ENCODE results near the gene GADD45A.

- TF ChIP-seq EZH2 (IDR thresholded peaks at IDR 0.05) (no peak), POLR2AphosphoS5 (IDR thresholded peaks at IDR 0.05; ENCODE audit: borderline replicate concordance, low read depth, low read length) (no peak), FOXP2 (optimal IDR thresholded peaks at IDR 0.05; ENCODE audit: control extremely low read depth, extremely low read length, insufficient read depth) (no peak)
Observed at GRCh38 chr1:67689267-67690017, 4.4 kb downstream of the GADD45A start.

All from SK-N-MC (cell line).